HUES6 (cell line): ENCODE measurements around the gene XPR1.

Source experiments
- H3K27ac ChIP-seq: 2 replicates; pipeline ENCODE4 v1.7.0; 2013; ENCODE audit warnings: low read depth, mild to moderate bottlenecking, low read length, inconsistent platforms
- H3K27me3 ChIP-seq: 2 replicates; pipeline ENCODE4 v1.6.1; 2013; ENCODE audit warnings: low read length; ENCODE audit not compliant: control insufficient read depth, insufficient read depth
- H3K36me3 ChIP-seq: 2 replicates; pipeline ENCODE4 v1.6.1; 2013; ENCODE audit warnings: low read length; ENCODE audit not compliant: control insufficient read depth, insufficient read depth
- H3K4me1 ChIP-seq: 2 replicates; pipeline ENCODE4 v1.6.1; 2013; ENCODE audit warnings: low read length; ENCODE audit not compliant: control insufficient read depth, insufficient read depth
- H3K4me3 ChIP-seq: 2 replicates; pipeline ENCODE4 v1.5.1; 2013; ENCODE audit warnings: low read depth, low read length
- H3K9ac ChIP-seq: one replicate; pipeline ENCODE4 v1.6.1; 2013; ENCODE audit warnings: mild to moderate bottlenecking, low read length
- H3K9me3 ChIP-seq: 2 replicates; pipeline ENCODE4 v1.6.1; 2013; ENCODE audit warnings: low read depth, low read length; ENCODE audit not compliant: control insufficient read depth, insufficient read depth

Gene XPR1

DNA sequence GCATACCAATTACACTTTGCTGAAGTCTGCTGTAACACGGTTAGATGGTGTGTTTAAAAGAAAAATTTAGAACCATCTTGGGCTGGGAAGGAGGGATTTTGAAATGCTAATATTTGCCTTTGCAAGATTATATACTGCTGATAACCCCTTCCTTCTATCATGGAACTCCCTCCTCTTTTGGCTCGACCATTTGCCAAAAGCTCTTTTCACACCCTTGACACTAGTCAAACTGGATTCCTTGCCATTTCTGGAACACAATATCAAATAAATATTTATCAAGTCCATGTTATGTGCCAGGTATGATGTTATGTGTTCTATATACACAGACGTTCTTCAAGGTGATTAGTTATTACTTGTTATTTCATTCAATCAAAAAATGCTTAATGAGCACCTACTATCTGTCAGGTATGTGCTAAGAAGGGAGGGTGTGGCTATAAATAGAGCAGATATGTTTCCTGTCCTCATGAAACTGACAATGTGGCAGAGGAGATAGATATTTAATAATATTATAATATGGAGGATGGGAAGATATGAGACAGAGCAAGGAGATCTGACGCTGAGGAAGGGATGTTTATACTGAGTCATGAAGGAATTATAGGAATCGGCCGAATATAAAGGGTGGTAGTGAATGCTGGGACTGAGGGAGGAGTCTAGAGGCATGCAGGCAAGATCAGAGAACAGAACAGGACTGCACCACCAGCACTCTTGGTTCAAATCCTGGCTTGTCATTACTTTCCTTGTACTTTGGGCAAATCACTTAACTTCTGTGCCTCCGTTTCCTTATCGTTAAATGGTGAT, 16.1 kb upstream of the XPR1 start:
- Histone ChIP-seq H3K4me1 (peaks cover 1% of the 10 kb centered on the region; the same call in 1 of the 2 replicates), H3K36me3 (no peaks in the 10 kb centered on the region), H3K27ac (no peak overlapping the region), H3K9me3 (no peaks in the 10 kb centered on the region), H3K9ac (no peak overlapping the region), H3K4me3 (no peak overlapping the region), H3K27me3 (no peaks in the 10 kb centered on the region)

DNA sequence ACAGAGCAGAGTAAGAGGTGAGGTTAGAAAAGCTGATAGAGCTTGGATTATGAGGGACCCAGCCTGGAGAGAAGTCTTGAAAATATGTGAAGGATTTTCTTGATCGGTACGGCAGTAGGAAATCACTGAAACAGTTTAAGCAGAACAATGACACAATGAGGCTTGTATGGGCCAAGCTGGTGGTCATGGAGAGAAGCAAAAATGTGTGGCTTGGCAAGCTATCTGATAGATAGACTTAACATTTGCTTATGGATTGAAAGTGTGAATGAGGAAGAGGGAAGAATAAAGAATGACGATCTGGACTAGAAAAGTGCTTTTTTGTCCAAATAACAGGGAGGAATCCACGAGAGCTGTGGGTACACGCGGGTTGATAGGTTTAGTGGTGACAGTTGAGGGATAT, 15.4 kb upstream of the XPR1 start:
- Histone ChIP-seq H3K4me1 (no peaks in the 10 kb centered on the region), H3K4me3 (no peak overlapping the region), H3K9me3 (no peaks in the 10 kb centered on the region), H3K27ac (no peak overlapping the region), H3K36me3 (no peaks in the 10 kb centered on the region), H3K9ac (no peak overlapping the region), H3K27me3 (no peaks in the 10 kb centered on the region)

DNA sequence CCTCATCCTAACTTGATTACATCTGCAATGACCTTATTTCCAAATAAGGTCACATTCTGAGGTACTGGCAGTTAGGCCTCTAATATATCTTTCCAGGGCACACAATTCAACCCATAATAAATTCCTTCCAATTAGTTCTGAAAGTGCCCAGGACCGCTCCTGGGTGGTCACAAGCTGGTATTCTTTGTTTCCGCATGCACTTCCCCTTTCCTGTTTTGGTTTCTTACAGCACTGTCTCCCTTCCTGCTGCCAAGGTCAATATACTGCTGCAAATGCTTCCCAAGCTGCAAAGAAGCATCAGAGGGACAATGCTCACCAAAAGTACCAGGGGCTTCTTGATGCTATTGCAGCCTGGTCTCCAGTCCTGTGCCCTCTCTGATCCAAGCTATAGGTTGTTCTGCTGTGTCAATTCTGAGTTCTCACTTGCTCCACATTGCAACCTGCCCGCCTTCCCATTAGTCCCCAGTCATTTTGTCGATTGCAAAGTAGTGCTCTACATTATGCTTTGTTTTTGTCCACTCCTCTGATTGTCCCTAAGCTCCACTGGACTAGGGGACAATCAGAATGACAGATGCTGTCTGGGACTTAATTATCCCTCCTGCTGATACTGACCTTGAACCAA, 13.9 kb upstream of the XPR1 start:
- Histone ChIP-seq H3K36me3 (no peaks in the 10 kb centered on the region), H3K9me3 (no peaks in the 10 kb centered on the region), H3K4me1 (no peaks in the 10 kb centered on the region), H3K27me3 (no peaks in the 10 kb centered on the region), H3K4me3 (no peak overlapping the region), H3K9ac (no peak overlapping the region), H3K27ac (no peak overlapping the region)

DNA sequence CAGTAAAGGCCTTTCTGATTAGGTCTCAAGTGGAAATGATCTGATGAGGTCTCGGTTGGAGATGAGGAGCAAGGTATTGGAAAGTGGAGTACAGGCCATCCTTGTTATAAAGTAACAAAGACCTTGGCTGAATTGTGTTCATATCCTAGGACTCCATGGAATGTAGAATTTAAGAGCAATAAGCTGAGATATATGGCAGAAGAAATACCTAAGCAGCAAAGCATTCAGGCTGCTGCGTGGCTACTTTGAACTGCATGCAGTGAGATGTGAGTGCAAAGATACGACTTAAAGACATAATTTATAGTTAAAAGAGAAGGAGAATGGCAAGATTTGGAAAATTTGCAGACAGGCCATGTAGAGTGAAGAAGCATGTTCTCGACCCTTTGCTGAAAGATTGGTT, 11.2 kb upstream of the XPR1 start:
- Histone ChIP-seq H3K9ac (no peak overlapping the region), H3K4me3 (no peak overlapping the region), H3K4me1 (no peaks in the 10 kb centered on the region), H3K9me3 (no peaks in the 10 kb centered on the region), H3K36me3 (no peaks in the 10 kb centered on the region), H3K27me3 (no peaks in the 10 kb centered on the region), H3K27ac (no peak overlapping the region)

DNA sequence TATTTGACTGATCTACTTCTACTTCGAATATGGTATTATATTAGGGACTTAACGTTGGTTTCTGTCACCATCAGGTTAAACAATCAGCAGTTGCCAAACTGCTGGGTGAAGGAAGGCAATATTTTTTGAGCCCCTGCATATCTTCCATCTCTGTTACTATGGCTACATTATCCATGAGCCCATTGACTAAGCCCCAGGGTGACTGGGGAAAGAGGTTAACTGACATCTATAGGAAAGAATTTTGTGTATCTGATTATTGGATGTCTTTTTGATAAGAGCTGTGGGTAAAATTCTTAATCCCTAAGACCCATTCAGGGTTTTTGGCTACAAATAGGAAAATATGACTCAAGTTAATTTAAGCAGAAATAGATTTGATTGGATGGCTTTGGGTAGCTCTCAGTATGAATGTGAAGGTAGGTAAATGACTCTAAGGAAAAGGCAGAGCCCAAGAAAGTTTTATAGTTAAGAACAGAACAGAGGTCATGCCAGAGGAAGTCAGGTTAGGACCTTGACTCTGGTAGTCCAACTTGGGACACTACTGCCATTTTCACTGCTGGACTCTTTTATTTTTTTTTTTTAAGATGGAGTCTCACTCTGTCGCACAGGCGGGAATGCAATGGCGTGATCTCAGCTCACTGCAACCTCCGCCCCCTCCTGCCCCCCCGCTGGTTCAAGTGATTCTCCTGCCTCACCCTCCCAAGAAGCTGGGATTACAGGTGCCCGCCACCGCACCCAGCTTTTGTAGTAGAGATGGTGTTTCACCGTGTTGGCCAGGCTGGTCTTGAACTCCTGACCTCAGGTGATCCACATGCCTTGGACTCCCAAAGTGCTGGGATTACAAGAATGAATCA, 8.9 kb upstream of the XPR1 start:
- H3K4me3 ChIP-seq, result no peak overlapping the region
- no peak overlapping the region for H3K9ac ChIP-seq

GRCh38 chr1:180623579-180624347, 8.1 kb upstream of the XPR1 start:
- no peak overlapping the region for H3K27ac ChIP-seq
- H3K9ac ChIP-seq, result no peak overlapping the region
- no peaks in the 10 kb centered on the region for H3K9me3 ChIP-seq
- no peak overlapping the region for H3K4me3 ChIP-seq
- H3K27me3 ChIP-seq, result no peaks in the 10 kb centered on the region
- no peaks in the 10 kb centered on the region for H3K36me3 ChIP-seq
- no peaks in the 10 kb centered on the region for H3K4me1 ChIP-seq

More for the DNA sequence above, 8.9 kb upstream of the XPR1 start:
- no peaks in the 10 kb centered on the region for H3K4me1 ChIP-seq
- H3K27ac ChIP-seq, result no peak overlapping the region
- no peaks in the 10 kb centered on the region for H3K27me3 ChIP-seq
- no peaks in the 10 kb centered on the region for H3K36me3 ChIP-seq
- H3K9me3 ChIP-seq, result no peaks in the 10 kb centered on the region

GRCh38 chr1:180626711-180627110, 5.1 kb upstream of the XPR1 start:
- no peak overlapping the region for H3K27ac ChIP-seq
- no peaks in the 10 kb centered on the region for H3K36me3 ChIP-seq
- H3K27me3 ChIP-seq, result no peaks in the 10 kb centered on the region
- no peak overlapping the region for H3K4me3 ChIP-seq
- no peaks in the 10 kb centered on the region for H3K9me3 ChIP-seq
- no peak overlapping the region for H3K9ac ChIP-seq
- peaks cover 6% of the 10 kb centered on the region for H3K4me1 ChIP-seq

DNA sequence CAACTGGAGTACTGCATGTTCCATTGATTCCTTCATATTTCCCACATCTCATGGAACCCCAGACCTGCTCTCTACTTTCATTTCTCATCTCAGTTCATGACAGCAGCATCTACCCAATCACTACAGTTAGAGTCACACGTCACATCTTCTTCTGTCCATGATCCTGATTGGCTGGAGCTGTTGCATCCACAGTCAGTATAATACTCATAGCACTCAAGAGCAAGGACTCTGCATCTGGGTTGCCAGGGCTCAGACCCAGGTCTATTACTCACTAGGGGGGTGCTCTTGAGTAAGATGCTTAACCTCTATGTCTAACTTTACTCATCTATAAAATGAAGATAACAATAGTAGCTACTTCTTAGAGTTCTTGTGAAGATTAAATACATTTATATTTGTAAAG, 4.4 kb upstream of the XPR1 start:
- Histone ChIP-seq H3K9me3 (no peaks in the 10 kb centered on the region), H3K4me1 (peaks cover 6% of the 10 kb centered on the region), H3K27ac (no peak overlapping the region), H3K9ac (no peak overlapping the region), H3K4me3 (no peak overlapping the region), H3K27me3 (no peaks in the 10 kb centered on the region), H3K36me3 (no peaks in the 10 kb centered on the region)

DNA sequence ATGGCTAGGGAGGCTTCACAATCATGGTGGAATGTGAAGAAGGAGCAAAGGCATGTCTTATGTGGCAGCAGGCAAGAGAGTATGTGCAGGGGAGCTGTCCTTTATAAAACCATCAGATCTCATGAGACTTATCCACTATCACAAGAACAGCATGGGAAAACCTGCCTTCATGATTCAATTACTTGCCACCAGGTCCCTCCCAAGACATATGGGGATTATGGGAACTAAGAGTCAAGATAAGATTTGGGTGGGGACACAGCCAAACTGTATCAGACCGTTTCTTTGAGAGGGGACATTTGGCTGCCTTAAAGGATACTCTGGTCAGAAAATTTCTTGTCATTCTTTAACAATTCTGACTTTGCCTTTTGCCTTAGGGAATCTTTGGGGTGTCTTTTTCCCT, 3.2 kb upstream of the XPR1 start:
- Histone ChIP-seq H3K27ac (no peak overlapping the region), H3K4me3 (no peak overlapping the region), H3K9ac (no peak overlapping the region), H3K4me1 (peaks cover 6% of the 10 kb centered on the region), H3K27me3 (no peaks in the 10 kb centered on the region), H3K36me3 (no peaks in the 10 kb centered on the region), H3K9me3 (no peaks in the 10 kb centered on the region)

GRCh38 chr1:180630408-180631193, 1.2 kb upstream of the XPR1 start:
- peaks cover 6% of the 10 kb centered on the region for H3K4me1 ChIP-seq
- no peak overlapping the region for H3K4me3 ChIP-seq
- H3K9me3 ChIP-seq, result no peaks in the 10 kb centered on the region
- no peaks in the 10 kb centered on the region for H3K36me3 ChIP-seq
- no peak overlapping the region for H3K27ac ChIP-seq
- H3K27me3 ChIP-seq, result no peaks in the 10 kb centered on the region
- no peak overlapping the region for H3K9ac ChIP-seq
